Common myeloid progenitor, CD34-positive (primary cell): ENCODE data around the gene NRG2.

ENCODE experiments used
- CTCF ChIA-PET: fragments of 350-600 bp; sonication (Branson Sonifier 250); formaldehyde crosslinking; loops from one replicate; lab custom pipeline; 2021; ENCODE audit warnings: antibody characterized with exemption; lab: Charles Lee
- POLR2A ChIA-PET: fragments of 350-600 bp; sonication (Branson Sonifier 250); formaldehyde crosslinking; loops from one replicate; lab custom pipeline; 2021; ENCODE audit warnings: antibody characterized with exemption; lab: Charles Lee
- DNase-seq, 3 donors: peaks; one replicate each; pipeline versions ENCODE4 v3.0.0 to v3.0.0-alpha.2; 2013
- H3K27ac ChIP-seq, 2 experiments: 1 replicate in 1 of 2; 2 replicates in 1 of 2; pipeline ENCODE4 v1.7.0; 2013; ENCODE audit warnings: inconsistent platforms in 2 of 2, low read length in 2 of 2, mild to moderate bottlenecking in 2 of 2, low read depth in 1 of 2, moderate library complexity in 1 of 2; ENCODE audit not compliant: severe bottlenecking in 2 of 2, insufficient read depth in 1 of 2, poor library complexity in 1 of 2
- H3K27me3 ChIP-seq, 5 experiments: replicated peaks in 2 of 5; 1 replicate in 3 of 5; 2 replicates in 2 of 5; pipeline versions ENCODE4 v1.6.1 to v1.7.0; 2013; ENCODE audit warnings: low read length in 4 of 5, mild to moderate bottlenecking in 2 of 5, moderate library complexity in 2 of 5, inconsistent platforms in 1 of 5; ENCODE audit not compliant: insufficient read depth in 5 of 5, control insufficient read depth in 4 of 5
- H3K36me3 ChIP-seq, 4 experiments: 1 replicate in 2 of 4; 2 replicates in 2 of 4; pipeline versions ENCODE4 v1.6.1 to v1.7.0; 2013; ENCODE audit warnings: low read length in 3 of 4, control low read depth in 1 of 4, mild to moderate bottlenecking in 1 of 4; ENCODE audit not compliant: control insufficient read depth in 4 of 4, insufficient read depth in 4 of 4
- H3K4me1 ChIP-seq, 4 experiments: 1 replicate in 3 of 4; 2 replicates in 1 of 4; pipeline versions ENCODE4 v1.6.1 to v1.7.1; 2013; ENCODE audit warnings: low read length in 3 of 4, mild to moderate bottlenecking in 3 of 4, control low read depth in 1 of 4, inconsistent platforms in 1 of 4, moderate library complexity in 1 of 4; ENCODE audit not compliant: control insufficient read depth in 4 of 4, insufficient read depth in 4 of 4; ENCODE audit errors: control extremely low read depth in 1 of 4
- H3K4me3 ChIP-seq, 7 experiments: 1 replicate in 4 of 7; 2 replicates in 3 of 7; pipeline versions ENCODE4 v1.5.1 to v1.7.0; 2013; ENCODE audit warnings: mild to moderate bottlenecking in 7 of 7, low read length in 6 of 7, moderate library complexity in 6 of 7, inconsistent platforms in 2 of 7, low read depth in 2 of 7, control low read depth in 1 of 7; ENCODE audit not compliant: insufficient read depth in 4 of 7, control insufficient read depth in 1 of 7; ENCODE audit errors: extremely low read depth in 1 of 7
- H3K9me3 ChIP-seq, 5 experiments: 1 replicate in 4 of 5; 2 replicates in 1 of 5; pipeline versions ENCODE4 v1.6.1 to v1.7.1; 2013; ENCODE audit warnings: low read length in 4 of 5, mild to moderate bottlenecking in 2 of 5, inconsistent platforms in 1 of 5, low read depth in 1 of 5, moderate library complexity in 1 of 5; ENCODE audit not compliant: control insufficient read depth in 4 of 5, insufficient read depth in 2 of 5; ENCODE audit errors: control extremely low read depth in 1 of 5
- WGBS: methylation state at CpG from one replicate; pipeline ENCODE4 v1.1.5; 2013; ENCODE audit not compliant: insufficient coverage; 5-methylcytosine and 5-hydroxymethylcytosine counted together

The NRG2 gene

GRCh38 chr5:139955053-139955605 lies 88.0 kb downstream of the NRG2 start:
- Histone ChIP-seq H3K36me3 (no peaks in the 10 kb centered on the region), H3K4me1 (no peaks in the 10 kb centered on the region), H3K27me3 (peaks cover 0 to 6% (median 0%) of the 10 kb centered on the region in 5 experiments), H3K27ac (no peak overlapping the region), H3K4me3 (no peak overlapping the region), H3K9me3 (no peaks in the 10 kb centered on the region)
- 97% methylated on average over 4 of the region's 5 CpGs for WGBS
- ChIA-PET POLR2A (no interaction called here), CTCF (interaction anchor here (1.1 to 7.6 kb wide), 3 partner anchors 14 to 163 kb away, joined by 3 to 42 read pairs (median 3); no protein-coding TSS in a partner anchor)
- DNase-seq: no peak

- ChIA-PET POLR2A (no interaction called here), CTCF (interaction anchor here (7.6 kb wide), 1 partner anchor 14 kb away, joined by 42 read pairs; no protein-coding TSS in a partner anchor)
- Histone ChIP-seq H3K27ac (no peak overlapping the region), H3K27me3 (peaks cover 0 to 6% (median 0%) of the 10 kb centered on the region in 5 experiments), H3K4me1 (no peaks in the 10 kb centered on the region), H3K36me3 (no peaks in the 10 kb centered on the region), H3K4me3 (no peak overlapping the region), H3K9me3 (no peaks in the 10 kb centered on the region)
- DNase-seq: no peak
- 97% methylated on average over 7 of the region's 8 CpGs for WGBS
These were observed 88.6 kb downstream of the NRG2 start for GRCh38 chr5:139954462-139954861.

- Histone ChIP-seq H3K4me3 (no peak overlapping the region), H3K9me3 (no peaks in the 10 kb centered on the region), H3K4me1 (no peaks in the 10 kb centered on the region), H3K36me3 (no peaks in the 10 kb centered on the region), H3K27me3 (peaks cover 0 to 6% (median 0%) of the 10 kb centered on the region in 5 experiments), H3K27ac (no peak overlapping the region)
- no peak for DNase-seq
- POLR2A ChIA-PET: no interaction called here
- 89% methylated on average over 6 of the region's 7 CpGs for WGBS
- CTCF ChIA-PET: interaction anchor here (5.2 to 7.6 kb wide), 2 partner anchors 13 to 15 kb away, joined by 40 to 42 read pairs; no protein-coding TSS in a partner anchor
These were observed 89.1 kb downstream of the NRG2 start for GRCh38 chr5:139954022-139954421.

- no peak overlapping the region for H3K4me3 ChIP-seq
- ChIA-PET CTCF (interaction anchor here (1.3 to 5.2 kb wide), 2 partner anchors 14 to 121 kb away, joined by 3 to 40 read pairs; no protein-coding TSS in a partner anchor), POLR2A (no interaction called here)
- H3K4me1 ChIP-seq: no peaks in the 10 kb centered on the region
- H3K27ac ChIP-seq: no peak overlapping the region
- whole genome bisulfite sequencing: 97% methylated on average over 12 of the region's 13 CpGs
- DNase-seq: no peak
- no peaks in the 10 kb centered on the region for H3K36me3 ChIP-seq
- no peaks in the 10 kb centered on the region for H3K9me3 ChIP-seq
- peaks cover 0 to 6% (median 0%) of the 10 kb centered on the region in 5 experiments for H3K27me3 ChIP-seq
These were observed 90.5 kb downstream of the NRG2 start for GRCh38 chr5:139952574-139952973.

GRCh38 chr5:139951983-139952382 lies 91.1 kb downstream of the NRG2 start:
- Histone ChIP-seq H3K36me3 (no peaks in the 10 kb centered on the region), H3K4me3 (no peak overlapping the region), H3K27ac (no peak overlapping the region), H3K4me1 (no peaks in the 10 kb centered on the region), H3K9me3 (no peaks in the 10 kb centered on the region), H3K27me3 (peaks cover 0 to 6% (median 0%) of the 10 kb centered on the region in 5 experiments)
- POLR2A ChIA-PET: no interaction called here
- CTCF ChIA-PET: interaction anchor here (5.2 kb wide), 1 partner anchor 15 kb away, joined by 40 read pairs; no protein-coding TSS in a partner anchor
- no CpG with 5 or more reads among the region's 1 CpG for WGBS
- DNase-seq: no peak

- Histone ChIP-seq H3K36me3 (no peaks in the 10 kb centered on the region), H3K4me1 (no peaks in the 10 kb centered on the region), H3K9me3 (no peaks in the 10 kb centered on the region), H3K4me3 (no peak overlapping the region), H3K27ac (no peak overlapping the region), H3K27me3 (peaks cover 0 to 3% (median 0%) of the 10 kb centered on the region in 5 experiments)
- CTCF ChIA-PET: interaction anchor here (5.2 kb wide), 1 partner anchor 16 kb away, joined by 40 read pairs; no protein-coding TSS in a partner anchor
- 100% methylated on average over 6 of the region's 6 CpGs for WGBS
- POLR2A ChIA-PET: no interaction called here
- DNase-seq: no peak
These were observed 91.7 kb downstream of the NRG2 start for GRCh38 chr5:139951296-139951924.

- Histone ChIP-seq H3K27ac (no peak overlapping the region), H3K4me3 (no peak overlapping the region), H3K36me3 (no peaks in the 10 kb centered on the region), H3K27me3 (peaks cover 0 to 3% (median 0%) of the 10 kb centered on the region in 5 experiments), H3K4me1 (no peaks in the 10 kb centered on the region), H3K9me3 (no peaks in the 10 kb centered on the region)
- DNase-seq: no peak
- ChIA-PET CTCF (interaction anchor here (5.2 kb wide), 1 partner anchor 17 kb away, joined by 40 read pairs; no protein-coding TSS in a partner anchor), POLR2A (interaction anchor here (0.6 kb wide), 1 partner anchor 1220 kb away, joined by 3 read pairs; no protein-coding TSS in a partner anchor)
- no CpG with 5 or more reads among the region's 2 CpGs for WGBS
These were observed 92.7 kb downstream of the NRG2 start for GRCh38 chr5:139950436-139950835.
